ENCODE data around the gene TCF4.

The TCF4 gene

DNA sequence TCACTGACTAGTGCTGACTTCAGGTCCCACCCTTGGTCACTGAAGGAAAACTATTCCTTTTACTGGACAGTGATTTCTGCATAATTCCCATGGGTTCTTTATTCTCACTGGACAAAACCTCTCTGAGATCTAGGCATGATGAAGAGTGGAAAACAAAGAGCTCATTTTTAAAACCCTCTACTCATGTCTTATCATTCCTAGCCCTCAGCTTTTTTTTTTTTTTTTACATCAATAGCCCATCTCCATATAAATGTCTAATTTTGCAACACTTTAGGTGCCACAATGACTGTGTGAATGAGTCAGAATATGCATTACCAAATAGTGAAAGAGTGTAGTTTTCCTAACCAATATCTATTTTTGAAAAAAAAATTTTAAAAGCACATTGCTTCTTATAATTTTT, 74.8 kb downstream of the TCF4 start (continued):
- TF ChIP-seq, protein P1, sequence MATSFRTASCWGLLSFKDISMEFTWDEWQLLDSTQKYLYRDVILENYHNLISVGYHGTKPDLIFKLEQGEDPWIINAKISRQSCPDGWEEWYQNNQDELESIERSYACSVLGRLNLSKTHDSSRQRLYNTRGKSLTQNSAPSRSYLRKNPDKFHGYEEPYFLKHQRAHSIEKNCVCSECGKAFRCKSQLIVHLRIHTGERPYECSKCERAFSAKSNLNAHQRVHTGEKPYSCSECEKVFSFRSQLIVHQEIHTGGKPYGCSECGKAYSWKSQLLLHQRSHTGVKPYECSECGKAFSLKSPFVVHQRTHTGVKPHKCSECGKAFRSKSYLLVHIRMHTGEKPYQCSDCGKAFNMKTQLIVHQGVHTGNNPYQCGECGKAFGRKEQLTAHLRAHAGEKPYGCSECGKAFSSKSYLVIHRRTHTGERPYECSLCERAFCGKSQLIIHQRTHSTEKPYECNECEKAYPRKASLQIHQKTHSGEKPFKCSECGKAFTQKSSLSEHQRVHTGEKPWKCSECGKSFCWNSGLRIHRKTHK (tag by site-specific recombination; IDR thresholded peaks at IDR 0.05): no peak

DNA sequence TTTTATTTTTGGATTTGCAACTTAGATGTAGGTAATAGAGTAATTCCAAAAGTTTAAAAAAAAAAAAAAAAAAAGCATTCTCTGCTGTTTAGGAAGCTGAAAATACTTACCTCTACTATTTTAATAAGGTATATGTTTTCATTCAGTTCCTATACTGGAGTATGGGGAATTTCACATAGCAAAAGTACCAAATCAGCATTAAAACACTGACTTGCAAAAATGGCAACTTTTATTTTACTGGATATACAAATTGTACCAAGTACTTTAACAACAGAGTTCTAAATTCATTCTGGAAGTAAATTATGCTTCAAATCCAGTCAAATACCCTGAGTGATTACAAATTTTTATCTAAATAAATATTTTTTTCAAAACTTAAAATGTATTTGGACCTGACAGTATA, 76.7 kb downstream of the TCF4 start:
- POLR2A ChIA-PET: interaction anchor here (0.6 kb wide), 1 partner anchor 306 kb away, joined by 3 read pairs; no protein-coding TSS in a partner anchor
- CTCF ChIA-PET: interaction anchor here (1.6 kb wide), 1 partner anchor 10 kb away, joined by 4 read pairs; no protein-coding TSS in a partner anchor
- Histone ChIP-seq H3K36me3 (ENCODE audit: control insufficient read depth in 2 of 2, insufficient read depth in 1 of 2, low read length in 2 of 2) (no peaks in the 10 kb centered on the region), H3K4me3 (ENCODE audit: low read depth, low read length) (no peak overlapping the region), H3K4me1 (ENCODE audit: control insufficient read depth, insufficient read depth, low read length) (peaks cover 22% of the 10 kb centered on the region), H3K27ac (ENCODE audit: extremely low read depth, low read depth, low read length) (no peak overlapping the region), H3K9me3 (ENCODE audit: control insufficient read depth, insufficient read depth, low read depth, low read length) (no peaks in the 10 kb centered on the region)
- TF ChIP-seq ZNF48 (tag by site-specific recombination; IDR thresholded peaks at IDR 0.05) (no peak), RBAK (tag by site-specific recombination; IDR thresholded peaks at IDR 0.05) (no peak), REPIN1 (tag by site-specific recombination; IDR thresholded peaks at IDR 0.05; ENCODE audit: low read depth) (no peak), ZBTB7A (tag by site-specific recombination; IDR thresholded peaks at IDR 0.05; ENCODE audit: low read depth) (no peak), ZNF302 (tag by site-specific recombination; IDR thresholded peaks at IDR 0.05; ENCODE audit: low read depth) (no peak), ZNF19 (tag by site-specific recombination; IDR thresholded peaks at IDR 0.05; ENCODE audit: low read depth) (no peak), ZNF701 (tag by site-specific recombination; IDR thresholded peaks at IDR 0.05) (no peak), ZNF174 (tag by site-specific recombination; IDR thresholded peaks at IDR 0.05) (no peak), TRIM28 (IDR thresholded peaks at IDR 0.05; ENCODE audit: borderline replicate concordance, low read length) (no peak), ZNF623 (tag by site-specific recombination; IDR thresholded peaks at IDR 0.05) (no peak), ZBTB8A (tag by site-specific recombination; IDR thresholded peaks at IDR 0.05) (no peak), ZNF768 (tag by site-specific recombination; IDR thresholded peaks at IDR 0.05) (no peak), ZNF610 (tag by site-specific recombination; IDR thresholded peaks at IDR 0.05; ENCODE audit: borderline replicate concordance) (no peak), ZFP37 (tag by site-specific recombination; IDR thresholded peaks at IDR 0.05) (no peak), ZNF660 (tag by site-specific recombination; IDR thresholded peaks at IDR 0.05) (no peak), ZNF544 (tag by site-specific recombination; IDR thresholded peaks at IDR 0.05) (no peak), GLIS1 (tag by site-specific recombination; IDR thresholded peaks at IDR 0.05) (no peak)
- TF ChIP-seq, protein P2, sequence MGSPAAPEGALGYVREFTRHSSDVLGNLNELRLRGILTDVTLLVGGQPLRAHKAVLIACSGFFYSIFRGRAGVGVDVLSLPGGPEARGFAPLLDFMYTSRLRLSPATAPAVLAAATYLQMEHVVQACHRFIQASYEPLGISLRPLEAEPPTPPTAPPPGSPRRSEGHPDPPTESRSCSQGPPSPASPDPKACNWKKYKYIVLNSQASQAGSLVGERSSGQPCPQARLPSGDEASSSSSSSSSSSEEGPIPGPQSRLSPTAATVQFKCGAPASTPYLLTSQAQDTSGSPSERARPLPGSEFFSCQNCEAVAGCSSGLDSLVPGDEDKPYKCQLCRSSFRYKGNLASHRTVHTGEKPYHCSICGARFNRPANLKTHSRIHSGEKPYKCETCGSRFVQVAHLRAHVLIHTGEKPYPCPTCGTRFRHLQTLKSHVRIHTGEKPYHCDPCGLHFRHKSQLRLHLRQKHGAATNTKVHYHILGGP (tag by site-specific recombination; IDR thresholded peaks at IDR 0.05): no peak
- TF ChIP-seq, protein P3, sequence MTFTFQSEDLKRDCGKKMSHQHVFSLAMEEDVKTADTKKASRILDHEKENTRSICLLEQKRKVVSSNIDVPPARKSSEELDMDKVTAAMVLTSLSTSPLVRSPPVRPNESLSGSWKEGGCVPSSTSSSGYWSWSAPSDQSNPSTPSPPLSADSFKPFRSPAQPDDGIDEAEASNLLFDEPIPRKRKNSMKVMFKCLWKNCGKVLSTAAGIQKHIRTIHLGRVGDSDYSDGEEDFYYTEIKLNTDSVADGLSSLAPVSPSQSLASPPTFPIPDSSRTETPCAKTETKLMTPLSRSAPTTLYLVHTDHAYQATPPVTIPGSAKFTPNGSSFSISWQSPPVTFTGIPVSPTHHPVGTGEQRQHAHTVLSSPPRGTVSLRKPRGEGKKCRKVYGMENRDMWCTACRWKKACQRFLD (tag by site-specific recombination; IDR thresholded peaks at IDR 0.05): no peak
- TF ChIP-seq, protein P4, sequence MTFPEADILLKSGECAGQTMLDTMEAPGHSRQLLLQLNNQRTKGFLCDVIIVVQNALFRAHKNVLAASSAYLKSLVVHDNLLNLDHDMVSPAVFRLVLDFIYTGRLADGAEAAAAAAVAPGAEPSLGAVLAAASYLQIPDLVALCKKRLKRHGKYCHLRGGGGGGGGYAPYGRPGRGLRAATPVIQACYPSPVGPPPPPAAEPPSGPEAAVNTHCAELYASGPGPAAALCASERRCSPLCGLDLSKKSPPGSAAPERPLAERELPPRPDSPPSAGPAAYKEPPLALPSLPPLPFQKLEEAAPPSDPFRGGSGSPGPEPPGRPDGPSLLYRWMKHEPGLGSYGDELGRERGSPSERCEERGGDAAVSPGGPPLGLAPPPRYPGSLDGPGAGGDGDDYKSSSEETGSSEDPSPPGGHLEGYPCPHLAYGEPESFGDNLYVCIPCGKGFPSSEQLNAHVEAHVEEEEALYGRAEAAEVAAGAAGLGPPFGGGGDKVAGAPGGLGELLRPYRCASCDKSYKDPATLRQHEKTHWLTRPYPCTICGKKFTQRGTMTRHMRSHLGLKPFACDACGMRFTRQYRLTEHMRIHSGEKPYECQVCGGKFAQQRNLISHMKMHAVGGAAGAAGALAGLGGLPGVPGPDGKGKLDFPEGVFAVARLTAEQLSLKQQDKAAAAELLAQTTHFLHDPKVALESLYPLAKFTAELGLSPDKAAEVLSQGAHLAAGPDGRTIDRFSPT (tag by site-specific recombination; IDR thresholded peaks at IDR 0.05): no peak
